Suppressor macrophage treated with lipopolysaccharide for 1 hour (primary cell): ENCODE measurements around the gene CBFA2T3.

Experiments
- DNase-seq, 3 donors: peaks; one replicate each; pipeline ENCODE4 v3.0.0-alpha.2; 2020 to 2022

The CBFA2T3 gene

GRCh38 chr16:88886420-88886844 is 90.6 kb downstream of the CBFA2T3 start:
- no peak for DNase-seq

- no peak for DNase-seq
These were observed 91.2 kb downstream of the CBFA2T3 start for GRCh38 chr16:88885693-88886280.

GRCh38 chr16:88884569-88885271 is 92.3 kb downstream of the CBFA2T3 start:
- DNase-seq = no peak

GRCh38 chr16:88883946-88884345 is 93.1 kb downstream of the CBFA2T3 start:
- DNase-seq = no peak

GRCh38 chr16:88883117-88883895 is 93.7 kb downstream of the CBFA2T3 start:
- no peak for DNase-seq

GRCh38 chr16:88882358-88883030 is 94.5 kb downstream of the CBFA2T3 start:
- DNase-seq = no peak

- no peak for DNase-seq
These were observed 95.2 kb downstream of the CBFA2T3 start for GRCh38 chr16:88881675-88882357.

GRCh38 chr16:88881007-88881615 is 95.9 kb downstream of the CBFA2T3 start:
- no peak for DNase-seq

- no peak for DNase-seq
These were observed 96.6 kb downstream of the CBFA2T3 start for GRCh38 chr16:88880226-88881006.

- DNase-seq = no peak
These were observed 97.3 kb downstream of the CBFA2T3 start for GRCh38 chr16:88879788-88880055.

GRCh38 chr16:88878967-88879787 is 97.8 kb downstream of the CBFA2T3 start:
- no peak for DNase-seq

GRCh38 chr16:88878356-88878755 is 98.7 kb downstream of the CBFA2T3 start:
- no peak for DNase-seq

GRCh38 chr16:88877564-88878289 is 99.3 kb downstream of the CBFA2T3 start:
- no peak for DNase-seq

- DNase-seq = no peak
These were observed 100.0 kb downstream of the CBFA2T3 start for GRCh38 chr16:88876942-88877526.

- DNase-seq = no peak
These were observed 101.2 kb downstream of the CBFA2T3 start for GRCh38 chr16:88875703-88876234.

GRCh38 chr16:88874938-88875599 is 101.9 kb downstream of the CBFA2T3 start:
- DNase-seq = no peak

- DNase-seq = no peak
These were observed 104.2 kb downstream of the CBFA2T3 start for GRCh38 chr16:88872650-88873331.

GRCh38 chr16:88871730-88872416 is 105.1 kb downstream of the CBFA2T3 start:
- DNase-seq = no peak
